Sigmoid colon (tissue), 7 donors: ENCODE results near the gene ATG13. TPM values are rescaled to one million over a fixed set of nuclear protein-coding genes. Genes with fewer than 3 reads are reported as not detected.

Experiments used
- DNase-seq: peaks from one replicate; pipeline ENCODE4 v3.0.0-alpha.2; 2019
- H3K27ac ChIP-seq, 4 donors: fragments of 200-600 bp; sonication (generic); one replicate each; pipeline ENCODE4 v1.5.1; 2016 to 2019; ENCODE audit warnings: mild to moderate bottlenecking in 1 of 4
- H3K27me3 ChIP-seq, 3 donors: fragments of 200-600 bp; sonication (generic); one replicate each; pipeline ENCODE4 v1.5.1; 2019; ENCODE audit warnings: mild to moderate bottlenecking in 1 of 3
- H3K36me3 ChIP-seq, 4 donors: fragments of 200-600 bp; sonication (generic); one replicate each; pipeline ENCODE4 v1.5.1; 2016 to 2019
- H3K4me1 ChIP-seq, 4 donors: fragments of 200-600 bp; sonication (generic); one replicate each; pipeline ENCODE4 v1.5.1; 2017 to 2019
- H3K4me3 ChIP-seq, 4 donors: fragments of 200-600 bp; sonication (generic); one replicate each; pipeline ENCODE4 v1.5.1; 2017 to 2019; ENCODE audit warnings: mild to moderate bottlenecking in 2 of 4, moderate library complexity in 1 of 4
- H3K9me3 ChIP-seq, 4 donors: fragments of 200-600 bp in 3 of 4; sonication (generic) in 3 of 4; one replicate each; pipeline versions ENCODE4 v1.5.1 to v1.6.1; 2013 to 2019
- EP300 ChIP-seq, 4 donors: sonication (generic); formaldehyde crosslinking; IDR thresholded peaks; one replicate each; pipeline ENCODE4 v1.6.1; 2017; ENCODE audit warnings: antibody characterized with exemption in 4 of 4
- POLR2A ChIP-seq, 2 donors: fragments of 450-650 bp; IDR thresholded peaks; one replicate each; pipeline ENCODE4 v1.6.1; 2016; ENCODE audit warnings: antibody characterized with exemption in 2 of 2, mild to moderate bottlenecking in 2 of 2, moderate library complexity in 2 of 2
- POLR2AphosphoS5 ChIP-seq, 4 donors: sonication (generic); formaldehyde crosslinking; IDR thresholded peaks; one replicate each; pipeline ENCODE4 v1.6.1; 2017; ENCODE audit warnings: antibody characterized with exemption in 4 of 4
- WGBS, 2 donors: extraction: QIAGEN DNeasy Blood & Tissue Kit; methylation state at CpG; one replicate each; pipeline ENCODE4 v1.1.7; 2013; 5-methylcytosine and 5-hydroxymethylcytosine counted together
- intact Hi-C: fragments of 100-400 bp; cut with DNase I; formaldehyde crosslinking; loops from one replicate; pipeline ENCODE4 v1.15.1; 2023
- polyA plus RNA-seq, 3 donors: library from polyadenylated mRNA; stranded (reverse); fragments of 200-250 nt; gene quantifications; one replicate each; pipeline ENCODE4 v1.2.3, GENCODE V29; 2013
- total RNA-seq, 4 donors: library from RNA; depleted of rRNA; stranded (reverse); fragments of >200 nt; gene quantifications; one replicate each; pipeline ENCODE4 v1.1.0, GENCODE V29; 2016
- TF ChIP-seq, protein P1 (sequence below), 4 experiments: fragments of 450-650 bp in 3 of 4; fragments of 200-600 bp in 1 of 4; IDR thresholded peaks; one replicate each; pipeline ENCODE4 v1.5.1; 2016 to 2019; ENCODE audit warnings: antibody characterized with exemption in 4 of 4, mild to moderate bottlenecking in 3 of 4, moderate library complexity in 2 of 4
- donor health status: healthy with polysubstance abuse.
- donor health status: Bipolar disorder and iron deficiency.
- donor health status: healthy.

Gene ATG13
- total and polyA plus RNA-seq, 7 donors, result 27.6 to 96.4 (median 48.5) TPM

DNA sequence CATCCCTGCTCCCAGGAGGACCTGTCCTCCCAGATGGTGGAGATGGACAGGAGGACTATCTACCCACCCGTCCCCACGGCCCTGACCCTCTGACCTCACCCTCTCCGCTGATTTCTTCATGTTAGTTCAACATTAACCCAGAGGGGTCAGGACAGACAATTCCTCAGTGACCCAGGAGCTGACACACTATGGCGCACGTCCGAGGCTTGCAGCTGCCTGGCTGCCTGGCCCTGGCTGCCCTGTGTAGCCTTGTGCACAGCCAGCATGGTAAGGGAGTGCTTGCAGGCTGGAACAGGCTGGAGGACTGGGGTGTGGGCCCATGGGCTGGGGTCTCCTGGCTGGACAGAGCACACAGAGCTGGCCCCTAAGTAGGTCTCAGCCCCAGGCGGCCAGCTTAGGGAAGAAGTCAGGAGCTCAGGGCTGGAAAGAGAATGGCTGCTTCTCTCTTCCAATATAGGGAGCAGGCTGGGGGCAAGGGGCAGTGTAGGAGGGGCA is 101.7 kb downstream of the ATG13 start, which contains the start of gene F2:
F2 (plus strand) TSS at position 166 of the 495 bp plus-strand sequence; CDS start at position 189, 23 bp downstream.
- Histone ChIP-seq H3K27me3 (no peaks in the 10 kb centered on the region), H3K27ac (no peak within 1 kb of the TSS), H3K9me3 (no peaks in the 10 kb centered on the region), H3K4me1 (no peaks in the 10 kb centered on the region), H3K36me3 (no peaks in the 10 kb centered on the region), H3K4me3 (no peak within 1 kb of the TSS)
- TF ChIP-seq POLR2A (IDR thresholded peaks at IDR 0.05) (no peak), EP300 (IDR thresholded peaks at IDR 0.05) (no peak), POLR2AphosphoS5 (IDR thresholded peaks at IDR 0.05) (no peak)
- TF ChIP-seq, protein P1, sequence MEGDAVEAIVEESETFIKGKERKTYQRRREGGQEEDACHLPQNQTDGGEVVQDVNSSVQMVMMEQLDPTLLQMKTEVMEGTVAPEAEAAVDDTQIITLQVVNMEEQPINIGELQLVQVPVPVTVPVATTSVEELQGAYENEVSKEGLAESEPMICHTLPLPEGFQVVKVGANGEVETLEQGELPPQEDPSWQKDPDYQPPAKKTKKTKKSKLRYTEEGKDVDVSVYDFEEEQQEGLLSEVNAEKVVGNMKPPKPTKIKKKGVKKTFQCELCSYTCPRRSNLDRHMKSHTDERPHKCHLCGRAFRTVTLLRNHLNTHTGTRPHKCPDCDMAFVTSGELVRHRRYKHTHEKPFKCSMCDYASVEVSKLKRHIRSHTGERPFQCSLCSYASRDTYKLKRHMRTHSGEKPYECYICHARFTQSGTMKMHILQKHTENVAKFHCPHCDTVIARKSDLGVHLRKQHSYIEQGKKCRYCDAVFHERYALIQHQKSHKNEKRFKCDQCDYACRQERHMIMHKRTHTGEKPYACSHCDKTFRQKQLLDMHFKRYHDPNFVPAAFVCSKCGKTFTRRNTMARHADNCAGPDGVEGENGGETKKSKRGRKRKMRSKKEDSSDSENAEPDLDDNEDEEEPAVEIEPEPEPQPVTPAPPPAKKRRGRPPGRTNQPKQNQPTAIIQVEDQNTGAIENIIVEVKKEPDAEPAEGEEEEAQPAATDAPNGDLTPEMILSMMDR (IDR thresholded peaks at IDR 0.05), result no peak
- DNase-seq, result no peak
- 84 to 87% methylated on average over 7 of the region's 7 CpGs for WGBS, 2 donors
- intact Hi-C loops, result no loop called here

DNA sequence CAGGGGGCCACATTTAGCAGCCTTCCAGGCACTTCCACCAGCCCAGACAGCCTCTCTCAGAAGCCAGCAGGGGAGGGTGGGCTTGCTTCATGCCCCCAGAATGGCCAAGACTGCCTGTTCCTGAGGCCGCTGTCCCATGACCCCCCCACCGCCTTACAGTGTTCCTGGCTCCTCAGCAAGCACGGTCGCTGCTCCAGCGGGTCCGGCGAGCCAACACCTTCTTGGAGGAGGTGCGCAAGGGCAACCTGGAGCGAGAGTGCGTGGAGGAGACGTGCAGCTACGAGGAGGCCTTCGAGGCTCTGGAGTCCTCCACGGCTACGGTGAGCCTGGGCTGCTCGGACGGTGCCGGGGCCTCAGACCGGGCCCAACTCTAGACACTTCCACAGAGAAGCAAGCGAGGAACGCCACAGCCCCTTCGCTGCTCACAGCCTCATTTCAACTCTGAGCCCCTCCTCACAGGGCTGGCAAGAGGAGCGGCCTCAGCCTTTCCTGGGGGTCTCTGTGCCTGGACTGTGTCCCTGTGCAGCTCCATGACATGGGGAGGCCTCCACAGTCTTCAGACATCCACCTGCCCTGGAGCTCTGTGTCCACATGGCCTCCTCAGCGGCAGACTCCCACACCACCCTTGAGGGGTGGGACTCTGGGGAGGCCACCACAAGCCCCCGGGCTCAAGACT is 102.3 kb downstream of the ATG13 start:
- intact Hi-C loops, result no loop called here

DNA sequence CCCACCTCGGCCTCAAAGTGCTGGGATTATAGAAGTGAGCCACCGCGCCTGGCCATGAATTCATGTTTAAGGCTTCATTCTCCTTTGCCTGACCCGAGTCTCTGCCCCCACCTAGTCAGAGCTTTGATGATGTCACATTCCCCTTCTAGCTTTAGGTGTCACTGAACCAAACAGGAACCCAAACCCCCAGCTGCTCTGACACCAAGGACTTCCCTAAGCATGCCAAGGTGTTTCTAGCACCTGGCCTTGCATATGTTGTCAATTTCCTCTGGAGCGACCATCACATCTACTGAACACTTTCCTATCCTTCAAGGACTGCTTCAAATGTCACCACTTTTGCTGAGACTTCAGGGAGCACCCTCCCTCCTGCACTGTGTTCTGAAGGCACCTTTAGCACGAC is 103.9 kb downstream of the ATG13 start:
- H3K27me3 ChIP-seq, result no peaks in the 10 kb centered on the region
- H3K4me3 ChIP-seq, result no peak overlapping the region
- TF ChIP-seq EP300 (IDR thresholded peaks at IDR 0.05) (no peak), POLR2A (IDR thresholded peaks at IDR 0.05) (no peak), POLR2AphosphoS5 (IDR thresholded peaks at IDR 0.05) (no peak)
- TF ChIP-seq, protein P1 (IDR thresholded peaks at IDR 0.05), result no peak
- H3K36me3 ChIP-seq, result no peaks in the 10 kb centered on the region
- 85 to 88% methylated on average over 6 of the region's 6 CpGs for WGBS, 2 donors
- no peak overlapping the region for H3K27ac ChIP-seq
- intact Hi-C loops, result no loop called here
- no peaks in the 10 kb centered on the region for H3K4me1 ChIP-seq
- no peak for DNase-seq
- H3K9me3 ChIP-seq, result no peaks in the 10 kb centered on the region

More for the DNA sequence above, 102.3 kb downstream of the ATG13 start:
- no peak for DNase-seq
- H3K27ac ChIP-seq, result no peak overlapping the region
- no peaks in the 10 kb centered on the region for H3K27me3 ChIP-seq
- TF ChIP-seq, protein P1 (IDR thresholded peaks at IDR 0.05), result no peak
- TF ChIP-seq EP300 (IDR thresholded peaks at IDR 0.05) (no peak), POLR2AphosphoS5 (IDR thresholded peaks at IDR 0.05) (no peak), POLR2A (IDR thresholded peaks at IDR 0.05) (no peak)
- H3K36me3 ChIP-seq, result no peaks in the 10 kb centered on the region
- H3K4me3 ChIP-seq, result no peak overlapping the region
- 94 to 95% methylated on average over 25 of the region's 25 CpGs for WGBS, 2 donors
- no peaks in the 10 kb centered on the region for H3K9me3 ChIP-seq
- H3K4me1 ChIP-seq, result no peaks in the 10 kb centered on the region

DNA sequence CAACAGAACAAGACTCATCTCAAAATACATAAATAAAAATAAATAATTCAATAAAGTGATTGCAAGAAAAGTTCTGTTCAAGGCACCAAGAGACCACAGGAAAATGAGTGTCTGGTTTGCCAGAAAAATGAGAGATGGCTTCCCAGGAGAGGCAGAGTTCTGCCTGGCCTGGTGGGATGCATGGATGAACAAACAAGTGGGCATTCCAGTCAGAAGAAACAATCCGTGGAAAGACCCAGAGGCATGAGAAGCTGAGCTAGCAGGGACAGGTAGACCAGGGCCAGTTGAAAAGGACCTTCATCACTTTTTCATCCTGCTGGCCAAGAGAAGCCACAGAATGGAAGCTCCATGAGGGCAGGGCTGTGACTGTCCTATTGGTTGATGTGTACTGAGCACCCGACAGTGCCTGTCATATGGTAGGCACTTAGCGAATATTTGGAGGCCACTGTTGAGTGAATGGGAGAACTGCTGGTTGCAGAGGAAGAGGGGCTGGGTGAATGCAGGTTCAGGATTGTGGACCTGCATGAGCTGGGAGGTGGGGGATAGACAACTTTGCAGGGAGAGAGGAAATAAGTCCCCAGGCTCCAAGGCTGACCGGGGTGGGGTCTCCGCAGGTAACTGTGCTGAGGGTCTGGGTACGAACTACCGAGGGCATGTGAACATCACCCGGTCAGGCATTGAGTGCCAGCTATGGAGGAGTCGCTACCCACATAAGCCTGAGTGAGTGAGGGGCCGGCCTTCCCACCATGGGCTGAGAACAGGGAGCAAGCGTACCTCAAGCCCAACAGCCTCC is 105.4 kb downstream of the ATG13 start:
- 94 to 97% methylated on average over 11 of the region's 11 CpGs for WGBS, 2 donors
- intact Hi-C loops, result no loop called here
- H3K4me3 ChIP-seq, result no peak overlapping the region
- H3K9me3 ChIP-seq, result no peaks in the 10 kb centered on the region
- no peak for TF ChIP-seq POLR2AphosphoS5 (IDR thresholded peaks at IDR 0.05)
- TF ChIP-seq, protein P1 (IDR thresholded peaks at IDR 0.05), result no peak
- no peak for TF ChIP-seq POLR2A (IDR thresholded peaks at IDR 0.05)
- TF ChIP-seq EP300 (IDR thresholded peaks at IDR 0.05), result no peak
- no peak for DNase-seq
- H3K27ac ChIP-seq, result no peak overlapping the region
- H3K27me3 ChIP-seq, result no peaks in the 10 kb centered on the region
- no peaks in the 10 kb centered on the region for H3K4me1 ChIP-seq
- H3K36me3 ChIP-seq, result no peaks in the 10 kb centered on the region
